Activated CD8-positive, alpha-beta memory T cell treated with anti-CD3 and anti-CD28 coated beads, Interleukin-2, amount 10 ng/mL, durations not matched to agents 7 days and 5 days (primary cell): ENCODE results near the gene PIK3R6. TPM values are rescaled to one million over a fixed set of nuclear protein-coding genes. Genes with fewer than 3 reads are reported as not detected.
A peak's percentile ranks its signal among the peaks of the same experiment; 100 is the strongest.

Experiments used
- ATAC-seq: fragments of 150-1000 bp; cut with Tn5 transposase; one replicate; pipeline ENCODE4 v1.10.0; 2021; ENCODE audit warnings: moderate library complexity
- CTCF ChIA-PET: fragments of 350-600 bp; sonication (Branson Sonifier 250); formaldehyde crosslinking; loops from one replicate; lab custom pipeline; 2021; ENCODE audit warnings: antibody characterized with exemption; lab: Charles Lee
- DNase-seq: peaks from one replicate; pipeline ENCODE4 v3.0.0-alpha.2; 2020
- H3K27ac Mint-ChIP-seq: one replicate; pipeline ENCODE4 v1.8.0; 2021; ENCODE audit warnings: mild to moderate bottlenecking, mixed read lengths
- H3K27me3 Mint-ChIP-seq: one replicate; pipeline ENCODE4 v1.8.0; 2021; ENCODE audit warnings: mixed read lengths
- H3K36me3 Mint-ChIP-seq: one replicate; pipeline ENCODE4 v1.8.0; 2021; ENCODE audit warnings: mild to moderate bottlenecking, mixed read lengths
- H3K4me1 Mint-ChIP-seq: one replicate; pipeline ENCODE4 v1.8.0; 2021; ENCODE audit warnings: mixed read lengths
- H3K4me3 Mint-ChIP-seq: one replicate; pipeline ENCODE4 v1.8.0; 2021; ENCODE audit warnings: mild to moderate bottlenecking, moderate library complexity, mixed read lengths
- H3K9me3 Mint-ChIP-seq: one replicate; pipeline ENCODE4 v1.8.0; 2022; ENCODE audit warnings: low read depth, mixed read lengths
- total RNA-seq, 2 experiments: library from RNA; stranded (reverse); gene quantifications; one replicate each; pipeline ENCODE4 v1.2.3, GENCODE V29; 2021

The PIK3R6 gene
- total RNA-seq, 2 experiments from 2014 or later = 1.3 to 4.9 TPM

DNA sequence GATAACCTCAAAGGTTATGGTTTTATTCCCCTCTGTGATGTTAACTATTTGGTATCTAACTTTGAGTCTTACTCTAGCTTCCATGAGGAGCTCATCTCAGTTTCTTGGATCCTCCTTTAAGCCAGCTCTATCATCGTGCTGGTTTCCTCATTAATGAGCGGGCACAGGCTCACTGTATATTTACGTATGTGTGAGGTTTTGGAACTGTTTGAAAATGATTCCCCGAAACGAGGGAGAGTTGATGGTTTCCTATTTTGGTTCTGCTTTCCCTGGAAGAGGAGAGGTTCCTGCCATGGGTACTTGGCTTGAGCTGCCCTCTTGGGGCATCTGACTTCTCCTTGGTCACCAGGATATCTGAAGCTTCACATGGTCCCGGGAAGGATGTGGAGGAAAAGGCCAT is 32.7 kb upstream of the PIK3R6 start:
- CTCF ChIA-PET = interaction anchor here (0.8 to 2.1 kb wide), 5 partner anchors 11 to 154 kb away, joined by 3 to 10 read pairs (median 3); no protein-coding TSS in a partner anchor
- Mint-ChIP-seq H3K9me3 (no peaks in the 10 kb centered on the region), H3K4me3 (no peak overlapping the region), H3K27me3 (no peaks in the 10 kb centered on the region), H3K36me3 (peaks cover 54% of the 10 kb centered on the region), H3K4me1 (peaks cover 58% of the 10 kb centered on the region), H3K27ac (peak overlapping the region; percentile 85)
- DNase-seq (no peak), ATAC-seq (no peak)

DNA sequence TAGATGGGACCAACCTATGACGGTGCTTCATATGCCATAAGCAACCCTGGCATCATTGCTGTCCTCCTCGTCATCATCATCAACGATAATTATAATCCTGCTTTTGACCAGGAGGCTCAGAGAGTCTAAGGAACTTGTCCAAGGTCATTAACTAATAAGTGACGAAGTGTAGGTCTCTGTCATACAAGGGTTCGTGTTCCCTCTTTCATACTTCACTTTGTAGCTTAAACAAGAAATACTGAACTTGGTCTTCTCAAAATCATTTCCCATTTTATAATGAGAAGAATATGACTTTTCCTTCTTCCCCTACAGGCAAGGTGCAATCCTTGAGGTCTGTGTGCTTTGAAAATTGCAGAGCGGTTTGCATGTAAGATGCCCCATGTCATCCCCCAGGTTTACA is 31.2 kb upstream of the PIK3R6 start:
- Mint-ChIP-seq H3K4me3 (no peak overlapping the region), H3K27ac (peak overlapping the region; percentile 85), H3K9me3 (no peaks in the 10 kb centered on the region), H3K27me3 (no peaks in the 10 kb centered on the region), H3K4me1 (peaks cover 66% of the 10 kb centered on the region), H3K36me3 (peaks cover 45% of the 10 kb centered on the region)
- CTCF ChIA-PET = interaction anchor here (0.9 kb wide), 1 partner anchor 96 kb away, joined by 3 read pairs; no protein-coding TSS in a partner anchor
- no peak for DNase-seq
- no peak for ATAC-seq

DNA sequence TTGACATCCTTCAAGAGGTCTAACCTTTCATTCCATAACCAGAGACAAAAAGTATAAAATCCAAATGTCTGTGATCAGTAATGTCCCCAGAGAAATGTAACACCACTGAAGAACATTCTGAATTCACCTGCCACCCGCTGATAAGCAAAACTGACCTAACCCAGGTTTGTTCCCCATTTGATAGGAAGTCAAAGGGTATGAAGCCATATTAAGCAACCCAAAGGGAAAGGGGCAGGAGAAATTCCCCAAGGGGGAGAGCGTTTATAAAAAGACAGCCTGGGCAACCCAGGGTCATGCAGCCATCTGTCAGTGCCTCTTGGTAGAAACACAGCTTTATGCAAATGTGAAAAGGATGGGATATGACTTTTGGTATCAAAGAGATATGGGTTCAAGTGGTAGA is 30.7 kb upstream of the PIK3R6 start:
- H3K9me3 Mint-ChIP-seq = no peaks in the 10 kb centered on the region
- DNase-seq (no peak), ATAC-seq (no peak)
- H3K27ac Mint-ChIP-seq = no peak overlapping the region
- H3K4me3 Mint-ChIP-seq = no peak overlapping the region
- no peaks in the 10 kb centered on the region for H3K27me3 Mint-ChIP-seq
- H3K36me3 Mint-ChIP-seq = peaks cover 45% of the 10 kb centered on the region
- CTCF ChIA-PET = interaction anchor here (0.9 kb wide), 1 partner anchor 97 kb away, joined by 3 read pairs; no protein-coding TSS in a partner anchor
- H3K4me1 Mint-ChIP-seq = peaks cover 66% of the 10 kb centered on the region

GRCh38 chr17:8896641-8897635 is 29.5 kb upstream of the PIK3R6 start:
- CTCF ChIA-PET = interaction anchor here (0.8 to 3.4 kb wide), 2 partner anchors 8 to 101 kb away, joined by 4 to 18 read pairs; no protein-coding TSS in a partner anchor
- Mint-ChIP-seq H3K9me3 (no peaks in the 10 kb centered on the region), H3K27ac (peak overlapping the region; percentile 8), H3K4me3 (no peak overlapping the region), H3K4me1 (peaks cover 76% of the 10 kb centered on the region), H3K36me3 (peaks cover 51% of the 10 kb centered on the region), H3K27me3 (no peaks in the 10 kb centered on the region)
- ATAC-seq (no peak), DNase-seq (peak; percentile 39)

DNA sequence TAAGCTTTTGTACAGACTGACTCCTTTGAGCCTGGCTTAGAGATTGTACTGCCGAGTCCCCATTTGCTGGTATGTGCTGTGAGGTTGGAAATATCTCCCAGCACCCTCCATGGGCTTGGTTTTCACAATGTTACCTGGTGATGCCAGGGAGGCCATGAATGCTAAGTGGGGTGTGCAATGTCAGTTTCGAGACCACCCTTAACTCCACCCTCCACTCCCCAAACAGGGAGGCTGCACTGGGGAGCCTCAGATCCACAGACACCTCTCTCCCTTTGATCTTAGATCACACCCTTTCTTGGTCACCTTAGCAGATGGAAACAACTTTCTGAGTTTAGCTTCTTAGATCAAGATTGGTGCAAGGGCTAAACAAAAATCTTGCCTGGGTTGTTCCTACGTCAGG is 28.6 kb upstream of the PIK3R6 start:
- no peak for ATAC-seq

DNA sequence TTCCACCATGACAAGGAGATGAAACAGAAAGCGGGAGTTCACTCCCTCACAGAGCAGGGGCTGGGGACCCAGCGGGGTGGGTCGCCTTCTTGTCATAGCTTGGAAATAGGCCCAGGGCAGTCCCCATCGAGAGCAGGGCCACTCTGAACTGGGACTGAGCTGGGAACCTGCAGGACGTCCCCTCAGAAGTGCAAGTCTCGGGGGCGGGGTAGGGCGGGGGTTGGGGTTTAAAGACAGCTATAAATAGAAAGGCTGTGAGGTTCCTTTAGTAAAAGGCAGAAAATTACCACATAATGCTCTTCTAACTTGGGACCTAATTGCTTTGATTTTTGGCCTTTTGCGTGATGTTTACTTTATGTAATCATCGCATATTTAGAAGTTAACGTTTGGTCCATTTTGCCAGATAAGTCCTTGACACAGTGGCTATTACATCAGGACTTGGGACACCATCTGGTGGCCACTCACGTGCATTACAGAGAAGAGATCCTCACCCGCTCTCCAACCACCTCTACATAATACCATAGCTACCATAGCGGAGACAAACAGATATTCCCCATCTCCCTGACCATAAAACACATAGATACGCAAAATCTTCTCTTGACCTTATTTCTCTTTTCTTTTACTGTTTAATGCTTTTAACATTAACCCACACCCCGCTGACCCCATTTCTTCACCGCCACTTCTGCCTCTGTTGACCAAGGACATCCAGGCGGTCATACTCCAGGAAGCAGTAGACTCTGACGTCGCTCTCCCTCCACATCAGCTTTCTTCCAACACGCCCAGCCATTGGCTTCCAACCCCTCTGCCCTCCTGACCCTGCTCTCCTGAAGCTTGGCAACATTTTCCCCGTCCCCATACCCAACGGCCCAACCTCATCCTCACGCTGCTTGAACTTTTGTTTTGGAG is 27.5 kb upstream of the PIK3R6 start:
- CTCF ChIA-PET = interaction anchor here (0.6 to 3.4 kb wide), 19 partner anchors 9 to 511 kb away, joined by 3 to 18 read pairs (median 4); partner anchors contain the start of genes PIK3R5 and PIK3R6
- peaks cover 60% of the 10 kb centered on the region for H3K4me1 Mint-ChIP-seq
- DNase-seq = peak; percentile 68
- peak; percentile 32 for ATAC-seq
- peak overlapping the region; percentile 45 for H3K27ac Mint-ChIP-seq
- no peaks in the 10 kb centered on the region for H3K9me3 Mint-ChIP-seq
- H3K36me3 Mint-ChIP-seq = peaks cover 40% of the 10 kb centered on the region
- H3K4me3 Mint-ChIP-seq = no peak overlapping the region
- no peaks in the 10 kb centered on the region for H3K27me3 Mint-ChIP-seq

More for the DNA sequence above, 28.6 kb upstream of the PIK3R6 start:
- CTCF ChIA-PET = interaction anchor here (0.8 to 3.4 kb wide), 12 partner anchors 9 to 113 kb away, joined by 3 to 18 read pairs (median 4); no protein-coding TSS in a partner anchor
- Mint-ChIP-seq H3K36me3 (peaks cover 45% of the 10 kb centered on the region), H3K4me1 (peaks cover 70% of the 10 kb centered on the region), H3K9me3 (no peaks in the 10 kb centered on the region), H3K27ac (peak overlapping the region; percentile 8), H3K4me3 (no peak overlapping the region), H3K27me3 (no peaks in the 10 kb centered on the region)
- no peak for DNase-seq

GRCh38 chr17:8894202-8894671 is 26.8 kb upstream of the PIK3R6 start:
- CTCF ChIA-PET = interaction anchor here (0.8 to 3.4 kb wide), 8 partner anchors 10 to 102 kb away, joined by 3 to 18 read pairs (median 5); partner anchors contain the start of gene PIK3R6
- DNase-seq (no peak), ATAC-seq (no peak)
- H3K36me3 Mint-ChIP-seq = peaks cover 38% of the 10 kb centered on the region
- H3K9me3 Mint-ChIP-seq = no peaks in the 10 kb centered on the region
- no peaks in the 10 kb centered on the region for H3K27me3 Mint-ChIP-seq
- no peak overlapping the region for H3K27ac Mint-ChIP-seq
- peaks cover 54% of the 10 kb centered on the region for H3K4me1 Mint-ChIP-seq
- no peak overlapping the region for H3K4me3 Mint-ChIP-seq

- Mint-ChIP-seq H3K27ac (no peak overlapping the region), H3K27me3 (no peaks in the 10 kb centered on the region), H3K36me3 (peaks cover 35% of the 10 kb centered on the region), H3K9me3 (no peaks in the 10 kb centered on the region), H3K4me3 (no peak overlapping the region), H3K4me1 (peaks cover 49% of the 10 kb centered on the region)
- no peak for DNase-seq
- no peak for ATAC-seq
- CTCF ChIA-PET = interaction anchor here (1.2 to 3.4 kb wide), 4 partner anchors 11 to 102 kb away, joined by 3 to 18 read pairs (median 6); no protein-coding TSS in a partner anchor
Observed at GRCh38 chr17:8893621-8894201, 26.2 kb upstream of the PIK3R6 start.

- DNase-seq (no peak), ATAC-seq (no peak)
- Mint-ChIP-seq H3K4me3 (no peak overlapping the region), H3K4me1 (peaks cover 42% of the 10 kb centered on the region), H3K27me3 (no peaks in the 10 kb centered on the region), H3K27ac (peak overlapping the region; percentile 25), H3K36me3 (peaks cover 32% of the 10 kb centered on the region), H3K9me3 (no peaks in the 10 kb centered on the region)
- CTCF ChIA-PET = interaction anchor here (0.8 to 1.4 kb wide), 2 partner anchors 31 to 107 kb away, joined by 3 read pairs; no protein-coding TSS in a partner anchor
Observed at GRCh38 chr17:8893059-8893458, 25.6 kb upstream of the PIK3R6 start.

DNA sequence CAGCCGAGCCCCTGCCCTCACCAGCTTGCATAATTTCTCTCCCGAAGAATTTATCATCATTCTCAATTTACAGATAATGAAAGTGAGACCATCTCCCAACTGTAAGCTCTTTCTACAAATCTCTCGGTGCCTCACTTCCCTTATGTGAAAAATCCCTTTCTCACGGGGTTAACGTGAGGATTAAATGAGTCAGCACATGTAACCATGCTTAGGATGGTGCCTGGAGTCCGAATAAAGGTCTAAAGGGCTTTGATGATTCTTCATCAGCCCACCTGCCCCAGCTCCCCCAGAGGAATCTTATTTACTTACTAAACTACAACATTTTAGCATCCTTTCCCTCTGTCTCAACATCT is 24.8 kb upstream of the PIK3R6 start:
- DNase-seq (no peak), ATAC-seq (peak; percentile 56)
- no peaks in the 10 kb centered on the region for H3K9me3 Mint-ChIP-seq
- CTCF ChIA-PET = interaction anchor here (0.7 to 1.4 kb wide), 4 partner anchors 30 to 140 kb away, joined by 3 to 6 read pairs (median 3); no protein-coding TSS in a partner anchor
- H3K36me3 Mint-ChIP-seq = peaks cover 30% of the 10 kb centered on the region
- peaks cover 36% of the 10 kb centered on the region for H3K4me1 Mint-ChIP-seq
- H3K4me3 Mint-ChIP-seq = no peak overlapping the region
- no peaks in the 10 kb centered on the region for H3K27me3 Mint-ChIP-seq
- peak overlapping the region; percentile 65 for H3K27ac Mint-ChIP-seq

DNA sequence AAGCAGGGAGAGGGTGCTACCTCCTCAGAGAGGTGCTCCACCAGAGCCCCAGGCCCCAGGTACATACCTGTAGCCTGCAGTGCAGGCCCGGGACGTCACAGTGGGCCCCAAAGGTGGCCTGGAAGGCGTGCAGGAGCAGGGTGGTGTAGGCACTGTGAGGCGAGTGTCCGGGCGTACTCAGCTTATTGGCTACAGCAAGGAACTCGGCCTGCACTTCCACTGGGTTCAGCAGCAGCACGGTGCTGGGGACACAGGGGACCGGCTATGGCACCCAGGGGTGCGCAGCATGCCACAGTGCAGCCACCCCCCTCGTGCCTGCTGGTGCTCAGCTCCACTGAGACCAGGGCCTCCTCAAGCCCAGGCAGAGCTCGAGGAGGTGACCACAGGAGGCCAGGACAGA is 23.2 kb upstream of the PIK3R6 start:
- DNase-seq = no peak
- no peak overlapping the region for H3K27ac Mint-ChIP-seq
- H3K9me3 Mint-ChIP-seq = no peaks in the 10 kb centered on the region
- CTCF ChIA-PET = interaction anchor here (2.0 to 2.2 kb wide), 2 partner anchors 103 to 107 kb away, joined by 4 to 8 read pairs; no protein-coding TSS in a partner anchor
- peaks cover 25% of the 10 kb centered on the region for H3K4me1 Mint-ChIP-seq
- no peaks in the 10 kb centered on the region for H3K27me3 Mint-ChIP-seq
- H3K4me3 Mint-ChIP-seq = no peak overlapping the region
- H3K36me3 Mint-ChIP-seq = peaks cover 38% of the 10 kb centered on the region
- no peak for ATAC-seq
